H1 (cell line): Measurements from ENCODE around the gene TFPT.

Experiments
- CBX8 ChIP-seq: fragments of 300-800, 300-1000 bp; sonication (generic); IDR thresholded peaks from 2 replicates; pipeline ENCODE4 v1.7.1; 2016; ENCODE audit warnings: low read depth, low read length, borderline replicate concordance
- CTCF ChIP-seq, 3 experiments: IDR thresholded peaks; 1 replicate in 2 of 3; 2 replicates in 1 of 3; pipeline versions ENCODE4 v1.5.1 to v1.6.1; 2011; ENCODE audit warnings: low read length in 3 of 3, mild to moderate bottlenecking in 3 of 3, inconsistent platforms in 2 of 3, low read depth in 1 of 3, moderate library complexity in 1 of 3; ENCODE audit not compliant: insufficient read depth in 1 of 3; ENCODE audit errors: control extremely low read depth in 1 of 3
- EP300 ChIP-seq, 2 experiments: IDR thresholded peaks; 1 replicate in 1 of 2; 2 replicates in 1 of 2; pipeline ENCODE4 v1.6.1; 2011 to 2012; ENCODE audit warnings: low read depth in 2 of 2, low read length in 2 of 2, mild to moderate bottlenecking in 2 of 2, borderline replicate concordance in 1 of 2, inconsistent platforms in 1 of 2, moderate library complexity in 1 of 2
- MAX ChIP-seq: IDR thresholded peaks from 2 replicates; pipeline ENCODE4 v1.6.1; 2012; ENCODE audit warnings: inconsistent platforms
- NANOG ChIP-seq: IDR thresholded peaks from 2 replicates; pipeline ENCODE4 v1.6.1; 2011; ENCODE audit warnings: low read length, low read depth, mild to moderate bottlenecking, inconsistent platforms; ENCODE audit not compliant: insufficient read depth, poor library complexity, severe bottlenecking
- RNF2 ChIP-seq: fragments of 200-900, 300-1000 bp; sonication (generic); IDR thresholded peaks from 2 replicates; pipeline ENCODE4 v1.7.1; 2016; ENCODE audit warnings: borderline replicate concordance, low read depth, mild to moderate bottlenecking, antibody characterized with exemption, low read length; ENCODE audit not compliant: poor library complexity, severe bottlenecking; ENCODE audit errors: missing control alignments
- TAF1 ChIP-seq: IDR thresholded peaks from 2 replicates; pipeline ENCODE4 v1.6.1; 2011; ENCODE audit warnings: mild to moderate bottlenecking, low read depth, low read length
- ZNF274 ChIP-seq: IDR thresholded peaks from 2 replicates; pipeline ENCODE4 v1.7.0; 2012; ENCODE audit warnings: low read length, borderline replicate concordance; ENCODE audit errors: extremely low read depth

- TF ChIP-seq CTCF (IDR thresholded peaks at IDR 0.05; ENCODE audit: control extremely low read depth in 1 of 3, insufficient read depth in 1 of 3, low read depth in 1 of 3, low read length in 3 of 3) (no peak), NANOG (no peak), ZNF274 (no peak), EP300 (IDR thresholded peaks at IDR 0.05; ENCODE audit: borderline replicate concordance in 1 of 2, low read depth in 2 of 2, low read length in 2 of 2) (no peak), RNF2 (no peak), TAF1 (no peak), CBX8 (no peak), MAX (no peak)
These were observed 14.2 kb upstream of the TFPT start for GRCh38 chr19:54129617-54129996.
